ENCODE data around the gene NRXN3. TPM values are rescaled to one million over a fixed set of nuclear protein-coding genes. Genes with fewer than 3 reads are reported as not detected.

Gene NRXN3
- total and polyA plus RNA-seq, 8 donors, result 1.3 to 7.6 (median 1.5) TPM

GRCh38 chr14:79502751-79503148 is 1332.6 kb downstream of the NRXN3 start:
- no peak for DNase-seq
- no peak for ATAC-seq
- Histone ChIP-seq H3K36me3 (no peaks in the 10 kb centered on the region), H3K27ac (no peak overlapping the region), H3K4me1 (no peaks in the 10 kb centered on the region), H3K4me3 (no peak overlapping the region), H3K27me3 (no peaks in the 10 kb centered on the region), H3K9me3 (no peaks in the 10 kb centered on the region)
- intact Hi-C loops (cut with DNase I), result no loop called here
- TF ChIP-seq CTCF (IDR thresholded peaks at IDR 0.05), result no peak

GRCh38 chr14:79510659-79511058 is 1340.5 kb downstream of the NRXN3 start:
- DNase-seq (no peak), ATAC-seq (no peak)
- no peak for TF ChIP-seq CTCF (IDR thresholded peaks at IDR 0.05)
- Histone ChIP-seq H3K4me3 (no peak overlapping the region), H3K36me3 (no peaks in the 10 kb centered on the region), H3K27me3 (no peaks in the 10 kb centered on the region), H3K9me3 (no peaks in the 10 kb centered on the region), H3K27ac (no peak overlapping the region), H3K4me1 (no peaks in the 10 kb centered on the region)
- intact Hi-C loops (cut with DNase I), result no loop called here

GRCh38 chr14:79511146-79511545 is 1341.0 kb downstream of the NRXN3 start:
- DNase-seq (no peak), ATAC-seq (no peak)
- no peak for TF ChIP-seq CTCF (IDR thresholded peaks at IDR 0.05)
- no peaks in the 10 kb centered on the region for H3K36me3 ChIP-seq
- H3K27ac ChIP-seq, result no peak overlapping the region
- H3K9me3 ChIP-seq, result no peaks in the 10 kb centered on the region
- no peaks in the 10 kb centered on the region for H3K4me1 ChIP-seq
- no peak overlapping the region for H3K4me3 ChIP-seq
- H3K27me3 ChIP-seq, result no peaks in the 10 kb centered on the region
- intact Hi-C loops (cut with DNase I), result no loop called here

- TF ChIP-seq CTCF (IDR thresholded peaks at IDR 0.05), result no peak
- no peaks in the 10 kb centered on the region for H3K9me3 ChIP-seq
- intact Hi-C loops (cut with DNase I), result no loop called here
Observed at GRCh38 chr14:79513446-79513845, 1343.3 kb downstream of the NRXN3 start.

GRCh38 chr14:79514700-79515099 is 1344.5 kb downstream of the NRXN3 start:
- TF ChIP-seq CTCF (IDR thresholded peaks at IDR 0.05), result no peak
- Histone ChIP-seq H3K27ac (no peak overlapping the region), H3K4me3 (no peak overlapping the region), H3K9me3 (no peaks in the 10 kb centered on the region), H3K36me3 (no peaks in the 10 kb centered on the region), H3K4me1 (no peaks in the 10 kb centered on the region), H3K27me3 (no peaks in the 10 kb centered on the region)
- intact Hi-C loops (cut with DNase I), result no loop called here
- DNase-seq, result no peak
- ATAC-seq, result no peak

More at GRCh38 chr14:79513446-79513845, 1343.3 kb downstream of the NRXN3 start:
- H3K4me1 ChIP-seq, result no peaks in the 10 kb centered on the region
- H3K4me3 ChIP-seq, result no peak overlapping the region
- no peak overlapping the region for H3K27ac ChIP-seq
- no peaks in the 10 kb centered on the region for H3K36me3 ChIP-seq
- ATAC-seq (no peak), DNase-seq (no peak)
- H3K27me3 ChIP-seq, result no peaks in the 10 kb centered on the region

Measured in left lung (tissue), 10 donors.